ENCODE data around the gene MRM2. TPM values are rescaled to one million over a fixed set of nuclear protein-coding genes. Genes with fewer than 3 reads are reported as not detected.
A peak's percentile ranks its signal among the peaks of the same experiment; 100 is the strongest.

MRM2 gene
- total and polyA plus RNA-seq, 8 donors = 9.9 to 22.3 (median 17.9) TPM

GRCh38 chr7:2237109-2237602, 4.8 kb downstream of the MRM2 start:
- WGBS, 5 donors = 82 to 87% (median 84%) methylated on average over 12 of the region's 12 CpGs
- peak; percentile 40 to 61 for DNase-seq
- no peaks in the 10 kb centered on the region for H3K27me3 ChIP-seq
- H3K4me1 ChIP-seq = peaks cover 9 to 32% (median 23%) of the 10 kb centered on the region in 4 donors
- H3K36me3 ChIP-seq = peaks cover 26 to 60% (median 51%) of the 10 kb centered on the region in 4 donors
- H3K4me3 ChIP-seq = no peak overlapping the region
- intact Hi-C loops (cut with DNase I; ENCODE audit: low total_unique reads) = no loop called here
- H3K27ac ChIP-seq = peak overlapping the region in 4 of 5 donors; percentile 26 to 66 (median 47)
- H3K9me3 ChIP-seq = no peaks in the 10 kb centered on the region
- TF ChIP-seq POLR2A (IDR thresholded peaks at IDR 0.05) (no peak), CTCF (IDR thresholded peaks at IDR 0.05) (no peak), POLR2AphosphoS5 (IDR thresholded peaks at IDR 0.05) (no peak), EP300 (IDR thresholded peaks at IDR 0.05) (no peak)

GRCh38 chr7:2233926-2234325, 8.1 kb downstream of the MRM2 start:
- WGBS, 5 donors = 67 to 86% (median 71%) methylated on average over 3 of the region's 3 CpGs
- Histone ChIP-seq H3K36me3 (peaks cover 19 to 59% (median 55%) of the 10 kb centered on the region in 4 donors), H3K27ac (no peak overlapping the region), H3K27me3 (no peaks in the 10 kb centered on the region), H3K4me1 (peaks cover 11 to 35% (median 31%) of the 10 kb centered on the region in 4 donors), H3K9me3 (no peaks in the 10 kb centered on the region), H3K4me3 (no peak overlapping the region)
- DNase-seq = no peak
- TF ChIP-seq POLR2AphosphoS5 (IDR thresholded peaks at IDR 0.05) (no peak), CTCF (IDR thresholded peaks at IDR 0.05) (no peak), POLR2A (IDR thresholded peaks at IDR 0.05) (no peak), EP300 (IDR thresholded peaks at IDR 0.05) (no peak)
- intact Hi-C loops (cut with DNase I; ENCODE audit: low total_unique reads) = no loop called here

GRCh38 chr7:2232766-2233520, 9.1 kb downstream of the MRM2 start, which contains the start of gene MAD1L1:
TSS of gene MAD1L1 (minus strand) at chr7:2232945. CDS start at chr7:2230133, 2,812 bp downstream.
- Histone ChIP-seq H3K36me3 (peaks cover 13 to 59% (median 54%) of the 10 kb centered on the region in 4 donors), H3K4me3 (peak within 1 kb of the TSS; percentile 97 to 100 (median 98)), H3K27ac (peak within 1 kb of the TSS; percentile 47 to 89 (median 85)), H3K4me1 (peaks cover 11 to 35% (median 31%) of the 10 kb centered on the region in 4 donors), H3K27me3 (no peaks in the 10 kb centered on the region), H3K9me3 (no peaks in the 10 kb centered on the region)
- peak; percentile 91 to 97 for DNase-seq
- TF ChIP-seq EP300 (IDR thresholded peaks at IDR 0.05) (no peak), POLR2AphosphoS5 (IDR thresholded peaks at IDR 0.05) (peak in 2 of 3 donors; percentile 8 to 61)
- intact Hi-C loops (cut with DNase I; ENCODE audit: low total_unique reads) = no loop called here
- 0% methylated on average over 27 to 63 of the region's 63 CpGs for WGBS, 5 donors

GRCh38 chr7:2231992-2232765, 9.8 kb downstream of the MRM2 start:
- H3K27ac ChIP-seq = peak overlapping the region; percentile 47 to 89 (median 85)
- no peaks in the 10 kb centered on the region for H3K9me3 ChIP-seq
- intact Hi-C loops (cut with DNase I; ENCODE audit: low total_unique reads) = no loop called here
- H3K4me1 ChIP-seq = peaks cover 11 to 35% (median 31%) of the 10 kb centered on the region in 4 donors
- H3K4me3 ChIP-seq = peak overlapping the region; percentile 97 to 100 (median 98)
- TF ChIP-seq POLR2A (IDR thresholded peaks at IDR 0.05) = no peak
- H3K36me3 ChIP-seq = peaks cover 12 to 59% (median 54%) of the 10 kb centered on the region in 4 donors
- peak in 1 of 2 donors; percentile 22 for DNase-seq
- 1 to 3% (median 2%) methylated on average over 29 to 46 of the region's 46 CpGs for WGBS, 5 donors
- H3K27me3 ChIP-seq = no peaks in the 10 kb centered on the region

GRCh38 chr7:2230882-2231281, 11.1 kb downstream of the MRM2 start:
- intact Hi-C loops (cut with DNase I; ENCODE audit: low total_unique reads) = no loop called here

More at GRCh38 chr7:2230882-2231281, 11.1 kb downstream of the MRM2 start:
- H3K27me3 ChIP-seq = no peaks in the 10 kb centered on the region
- H3K36me3 ChIP-seq = peaks cover 21 to 59% (median 56%) of the 10 kb centered on the region in 4 donors
- H3K4me3 ChIP-seq = no peak overlapping the region
- H3K4me1 ChIP-seq = peaks cover 11 to 35% (median 31%) of the 10 kb centered on the region in 4 donors
- WGBS, 5 donors = 77 to 83% (median 82%) methylated on average over 9 of the region's 9 CpGs
- no peaks in the 10 kb centered on the region for H3K9me3 ChIP-seq
- DNase-seq = no peak
- H3K27ac ChIP-seq = no peak overlapping the region
- TF ChIP-seq POLR2AphosphoS5 (IDR thresholded peaks at IDR 0.05) = no peak
- no peak for TF ChIP-seq POLR2A (IDR thresholded peaks at IDR 0.05)
- no peak for TF ChIP-seq EP300 (IDR thresholded peaks at IDR 0.05)
- TF ChIP-seq CTCF (IDR thresholded peaks at IDR 0.05) = no peak

Measured in stomach (tissue), 9 donors.